Neutrophil (primary cell): Measurements from ENCODE around the gene PPP6R1.

Experiments
- H3K27ac ChIP-seq: fragments of 200-600 bp; sonication (generic); 2 replicates; pipeline ENCODE4 v1.5.1; 2016; ENCODE audit warnings: mild to moderate bottlenecking, moderate library complexity
- H3K27me3 ChIP-seq: fragments of 200-600 bp; sonication (generic); 2 replicates; pipeline ENCODE4 v1.6.0; 2016; ENCODE audit warnings: mild to moderate bottlenecking
- H3K36me3 ChIP-seq: fragments of 200-600 bp; sonication (generic); 2 replicates; pipeline ENCODE4 v1.5.1; 2017
- H3K4me1 ChIP-seq, 2 experiments: fragments of 200-600 bp in 1 of 2; sonication (generic) in 1 of 2; 1 replicate in 1 of 2; 2 replicates in 1 of 2; pipeline versions ENCODE4 v1.5.1 to v1.6.1; 2013 to 2016; ENCODE audit warnings: low read depth in 1 of 2, low read length in 1 of 2, mild to moderate bottlenecking in 1 of 2, moderate library complexity in 1 of 2; ENCODE audit not compliant: control insufficient read depth in 1 of 2, insufficient read depth in 1 of 2
- H3K4me3 ChIP-seq, 2 experiments: fragments of 200-600 bp in 1 of 2; sonication (generic) in 1 of 2; 1 replicate in 1 of 2; 2 replicates in 1 of 2; pipeline ENCODE4 v1.5.1; 2013 to 2016; ENCODE audit warnings: low read depth in 1 of 2, low read length in 1 of 2, mild to moderate bottlenecking in 1 of 2, moderate library complexity in 1 of 2
- H3K9me3 ChIP-seq: fragments of 200-600 bp; sonication (generic); 2 replicates; pipeline ENCODE4 v1.5.1; 2016
- TF ChIP-seq, protein P1 (sequence below): fragments of 200-600 bp; sonication (generic); IDR thresholded peaks from 2 replicates; pipeline ENCODE4 v1.5.1; 2016; ENCODE audit warnings: antibody characterized with exemption

Gene PPP6R1

DNA sequence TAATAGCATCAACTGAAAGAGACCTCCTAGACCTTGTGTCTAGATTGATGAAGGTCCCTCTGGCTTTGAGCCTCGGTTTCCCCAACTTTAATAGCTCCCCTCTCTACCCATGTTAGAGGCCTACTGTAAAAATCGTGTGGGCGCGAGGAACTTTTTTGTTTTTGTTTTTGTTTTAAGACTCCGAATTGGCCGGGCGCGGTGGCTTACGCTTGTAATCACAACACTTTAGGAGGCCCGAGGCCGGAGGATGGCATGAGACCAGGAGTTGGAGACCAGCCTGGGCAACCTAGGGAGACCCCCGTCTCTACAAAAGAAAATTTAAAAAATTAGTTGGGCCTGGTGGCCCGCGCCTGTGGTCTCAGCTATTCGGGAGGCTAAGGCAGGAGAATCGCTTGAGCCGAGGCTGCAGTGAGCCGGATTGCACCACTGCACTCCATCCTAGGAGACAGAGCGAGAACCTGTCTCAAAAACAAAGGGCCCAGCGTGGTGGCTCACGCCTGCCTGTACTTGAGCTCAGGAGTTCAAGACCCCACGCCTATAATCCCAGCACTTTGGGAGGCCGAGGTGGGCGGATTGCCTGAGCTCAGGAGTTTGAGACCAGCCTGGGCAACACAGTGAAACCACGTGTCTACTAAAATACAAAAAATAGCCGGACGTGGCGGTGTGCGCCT is 858 bp upstream of the PPP6R1 start:
- Histone ChIP-seq H3K9me3 (no peaks in the 10 kb centered on the region), H3K27ac (peak overlapping the region; percentile 93), H3K4me1 (peaks cover 41 to 43% of the 10 kb centered on the region in 2 experiments), H3K4me3 (peak overlapping the region; percentile 86 to 88), H3K36me3 (no peaks in the 10 kb centered on the region), H3K27me3 (no peaks in the 10 kb centered on the region)
- TF ChIP-seq, protein P1, sequence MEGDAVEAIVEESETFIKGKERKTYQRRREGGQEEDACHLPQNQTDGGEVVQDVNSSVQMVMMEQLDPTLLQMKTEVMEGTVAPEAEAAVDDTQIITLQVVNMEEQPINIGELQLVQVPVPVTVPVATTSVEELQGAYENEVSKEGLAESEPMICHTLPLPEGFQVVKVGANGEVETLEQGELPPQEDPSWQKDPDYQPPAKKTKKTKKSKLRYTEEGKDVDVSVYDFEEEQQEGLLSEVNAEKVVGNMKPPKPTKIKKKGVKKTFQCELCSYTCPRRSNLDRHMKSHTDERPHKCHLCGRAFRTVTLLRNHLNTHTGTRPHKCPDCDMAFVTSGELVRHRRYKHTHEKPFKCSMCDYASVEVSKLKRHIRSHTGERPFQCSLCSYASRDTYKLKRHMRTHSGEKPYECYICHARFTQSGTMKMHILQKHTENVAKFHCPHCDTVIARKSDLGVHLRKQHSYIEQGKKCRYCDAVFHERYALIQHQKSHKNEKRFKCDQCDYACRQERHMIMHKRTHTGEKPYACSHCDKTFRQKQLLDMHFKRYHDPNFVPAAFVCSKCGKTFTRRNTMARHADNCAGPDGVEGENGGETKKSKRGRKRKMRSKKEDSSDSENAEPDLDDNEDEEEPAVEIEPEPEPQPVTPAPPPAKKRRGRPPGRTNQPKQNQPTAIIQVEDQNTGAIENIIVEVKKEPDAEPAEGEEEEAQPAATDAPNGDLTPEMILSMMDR, result no peak

DNA sequence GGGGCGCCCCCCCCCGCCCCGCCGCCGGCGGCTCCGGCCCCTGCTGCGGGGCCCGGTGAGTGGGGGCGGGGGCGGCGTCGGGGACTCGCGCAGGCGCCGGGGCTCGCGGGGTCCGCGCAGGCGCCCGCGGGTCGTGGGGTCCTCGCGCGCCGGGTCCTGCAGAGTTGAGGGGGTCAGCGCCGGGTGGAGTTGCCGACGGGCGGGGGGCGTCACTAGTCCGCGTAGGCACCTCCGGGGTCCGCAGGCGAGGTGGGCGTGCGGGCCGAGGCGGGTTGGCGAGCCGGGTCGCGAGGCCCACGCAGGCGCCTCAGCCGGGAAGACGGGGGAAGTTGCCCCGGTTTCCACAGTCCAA is 365 bp downstream of the PPP6R1 start:
- Histone ChIP-seq H3K27ac (peak overlapping the region; percentile 93), H3K4me3 (peak overlapping the region; percentile 86 to 88), H3K36me3 (no peaks in the 10 kb centered on the region), H3K4me1 (peaks cover 52 to 55% of the 10 kb centered on the region in 2 experiments), H3K27me3 (no peaks in the 10 kb centered on the region), H3K9me3 (no peaks in the 10 kb centered on the region)
- TF ChIP-seq, protein P1, result no peak

DNA sequence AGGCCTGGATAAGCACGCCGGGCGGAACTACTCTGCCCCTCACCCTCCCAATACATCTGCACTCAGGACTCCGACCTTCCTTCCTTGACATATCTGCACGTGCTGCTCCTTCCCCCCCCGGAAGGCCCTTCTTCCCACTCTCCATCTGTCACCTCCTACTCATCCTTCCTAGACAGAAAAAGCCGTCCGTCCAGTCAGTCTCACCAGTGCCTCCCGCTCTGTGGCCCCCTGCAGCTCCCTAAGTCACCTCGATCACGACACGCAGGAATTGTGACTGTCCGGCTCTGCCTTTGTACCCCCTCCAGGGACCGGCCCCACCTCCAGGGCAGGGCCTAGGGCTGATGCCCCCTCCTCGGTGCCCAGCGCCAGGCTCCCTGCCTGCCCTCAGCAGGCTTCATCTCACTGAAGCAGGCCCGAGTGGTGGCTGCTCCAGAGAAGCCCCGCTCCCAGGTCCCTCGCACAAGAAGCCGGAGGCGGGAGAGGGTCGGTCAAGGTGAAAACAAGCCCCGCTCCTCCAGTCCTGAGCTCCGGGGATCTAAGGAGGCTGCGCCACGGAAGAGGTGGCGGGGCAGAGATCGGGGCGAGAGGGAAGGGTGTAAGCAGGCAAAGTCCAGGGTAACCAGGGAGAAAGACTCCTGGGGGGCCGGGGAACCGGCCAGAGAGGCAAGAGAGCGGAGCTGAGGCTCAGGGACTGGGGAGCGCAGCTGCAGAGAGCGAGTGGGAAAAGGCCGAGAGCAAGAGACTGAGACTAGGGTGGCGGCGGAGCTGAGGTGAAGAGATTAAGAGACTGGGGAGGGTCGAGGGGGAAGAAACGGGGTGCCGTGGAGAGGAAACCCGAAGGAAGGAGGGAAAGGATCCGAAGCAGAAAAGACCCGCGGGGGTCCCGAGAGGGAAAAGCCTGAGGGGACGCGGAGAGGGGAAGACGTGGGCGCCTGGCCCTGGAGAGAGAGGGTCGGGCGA is 1.1 kb downstream of the PPP6R1 start:
- no peaks in the 10 kb centered on the region for H3K9me3 ChIP-seq
- H3K27me3 ChIP-seq, result no peaks in the 10 kb centered on the region
- H3K27ac ChIP-seq, result peak overlapping the region; percentile 93
- H3K4me1 ChIP-seq, result peaks cover 59 to 62% of the 10 kb centered on the region in 2 experiments
- TF ChIP-seq, protein P1, result no peak
- H3K4me3 ChIP-seq, result peak overlapping the region; percentile 86 to 88
- no peaks in the 10 kb centered on the region for H3K36me3 ChIP-seq

DNA sequence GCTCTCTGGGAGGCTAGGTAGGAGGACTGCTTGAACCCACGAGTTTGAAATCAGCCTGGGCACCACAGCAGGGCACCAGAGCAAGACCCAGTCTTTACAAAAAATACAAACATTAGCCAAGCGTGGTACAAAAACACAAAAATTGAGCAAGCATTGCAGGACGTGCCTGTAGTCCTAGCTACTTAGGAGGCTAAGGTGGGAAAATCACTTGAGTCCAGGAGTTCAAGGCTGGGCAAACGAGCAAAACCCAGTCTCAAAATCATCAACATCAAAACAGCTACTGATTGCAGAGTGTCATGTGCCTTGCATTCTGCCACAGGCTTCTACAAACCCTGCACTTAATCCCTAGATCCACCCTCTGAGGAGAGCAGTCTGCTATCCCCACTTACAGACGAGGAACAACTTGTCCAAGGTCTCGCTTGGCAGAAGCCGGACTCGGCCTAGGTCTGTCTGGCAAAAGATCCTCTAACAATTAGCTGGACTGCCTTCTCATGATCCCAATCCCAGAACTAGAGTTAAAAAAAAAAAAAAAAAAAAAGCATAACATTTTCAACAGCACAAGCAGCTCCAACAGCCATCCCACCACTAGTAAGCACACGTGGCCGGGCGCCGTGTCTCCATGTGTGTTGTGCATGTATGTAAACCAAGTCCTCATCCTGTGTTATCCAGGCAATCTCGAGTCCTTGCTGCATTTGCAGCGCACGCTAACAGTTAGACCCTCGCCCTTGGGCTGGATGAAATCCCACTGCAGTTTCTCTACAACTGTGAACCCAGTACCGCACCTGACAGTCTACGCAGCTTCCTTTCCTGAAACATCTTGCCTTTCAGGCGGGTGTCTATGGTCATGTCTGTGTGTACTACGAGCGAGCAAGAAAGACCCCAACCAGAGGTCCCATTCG is 2.0 kb downstream of the PPP6R1 start:
- H3K4me1 ChIP-seq, result peaks cover 69 to 72% of the 10 kb centered on the region in 2 experiments
- no peaks in the 10 kb centered on the region for H3K9me3 ChIP-seq
- peak overlapping the region; percentile 93 for H3K27ac ChIP-seq
- H3K4me3 ChIP-seq, result peak overlapping the region; percentile 86 to 88
- no peaks in the 10 kb centered on the region for H3K36me3 ChIP-seq
- no peaks in the 10 kb centered on the region for H3K27me3 ChIP-seq
- TF ChIP-seq, protein P1, result no peak
